Measurements from ENCODE around the gene DAGLB.
"Not testable (repeated sequence)": the region's sequence is repeated elsewhere in the genome, so short reads cannot be mapped to it uniquely, and the experiment has no call there.

Gene DAGLB

DNA sequence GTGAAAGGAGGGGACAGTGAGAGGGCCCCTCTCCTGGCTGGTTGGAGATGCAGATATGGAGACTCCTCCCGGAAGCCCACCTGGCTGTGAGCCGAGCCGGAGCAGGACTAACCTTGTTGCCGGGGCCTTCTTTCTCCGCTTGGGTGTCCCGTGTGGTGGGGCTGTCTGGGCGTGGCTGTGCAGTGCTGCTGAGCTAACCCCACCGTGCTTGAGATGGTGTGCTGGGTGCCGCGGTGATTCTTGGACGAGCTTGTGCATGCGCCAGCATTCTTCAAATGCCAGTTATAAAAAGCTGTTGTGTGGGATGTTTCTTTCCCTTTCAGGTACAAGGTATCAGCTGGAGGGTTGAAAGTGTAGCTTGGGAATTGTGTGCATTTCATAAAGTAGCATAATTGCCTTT, 48.8 kb downstream of the DAGLB start:
- no peak for DNase-seq (ENCODE audit: low spot score)

GRCh38 chr7:6397759-6398495, 49.8 kb downstream of the DAGLB start:
- not testable (repeated sequence) for DNase-seq (ENCODE audit: low spot score)

DNA sequence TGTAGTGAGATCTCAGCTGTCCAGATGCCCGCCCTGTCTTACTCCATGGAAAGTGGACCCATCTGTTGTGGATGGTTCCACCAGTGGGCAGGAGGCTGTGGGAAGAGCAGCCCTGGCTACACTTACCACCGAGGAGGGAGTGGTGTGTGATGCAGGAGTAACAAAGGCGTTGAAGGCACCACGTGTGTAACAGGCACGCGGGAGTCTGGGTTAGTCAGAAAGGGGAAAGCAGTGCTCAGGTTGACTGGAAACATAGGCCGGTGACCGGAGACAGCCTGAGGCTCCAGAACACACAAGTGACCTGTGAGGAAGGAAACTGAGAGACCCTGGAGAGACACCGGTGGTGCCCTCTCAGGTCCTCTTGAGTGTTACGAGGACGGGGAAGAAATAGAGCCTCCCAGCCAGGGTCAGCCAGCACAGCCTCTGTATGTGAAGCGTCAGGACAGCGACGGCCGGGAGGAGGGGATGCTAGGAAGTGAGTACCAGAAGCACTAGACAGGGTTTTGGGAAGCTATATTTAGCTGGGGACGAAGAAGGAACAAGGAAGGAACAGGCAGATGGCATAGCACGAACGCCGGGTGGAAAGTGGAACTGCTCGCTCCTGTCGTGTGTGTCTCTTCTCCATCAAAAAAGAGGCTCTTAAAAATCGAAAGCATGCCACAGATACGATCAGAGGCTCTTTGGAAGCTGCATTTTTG, 51.7 kb downstream of the DAGLB start:
- DNase-seq (ENCODE audit: low spot score), result no peak

DNA sequence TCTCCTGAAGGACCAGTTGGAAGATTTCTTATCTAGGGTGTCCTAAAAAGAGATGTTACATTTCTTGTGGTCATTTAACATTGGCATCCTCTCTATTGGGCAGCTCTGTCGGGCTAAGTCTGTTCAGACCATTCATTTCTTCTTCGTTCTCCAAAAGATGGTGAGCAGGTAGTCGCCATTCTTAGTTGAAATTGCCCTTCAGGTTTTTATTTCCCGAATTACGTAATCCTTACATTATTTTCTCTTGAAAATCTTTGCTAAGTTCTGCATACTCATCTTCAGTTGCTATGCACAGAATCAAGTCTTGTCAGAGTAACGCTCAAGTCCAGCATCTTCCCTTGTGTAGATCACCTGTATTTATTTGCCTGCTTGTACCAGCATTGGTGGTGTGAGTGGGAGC, 53.6 kb downstream of the DAGLB start:
- DNase-seq (ENCODE audit: low spot score), result no peak

- DNase-seq (ENCODE audit: low spot score), result no peak
These were observed 54.1 kb downstream of the DAGLB start for GRCh38 chr7:6393667-6394056.

GRCh38 chr7:6392712-6393666, 54.8 kb downstream of the DAGLB start:
- no peak for DNase-seq (ENCODE audit: low spot score)

GRCh38 chr7:6389728-6390127, 58.0 kb downstream of the DAGLB start:
- no peak for DNase-seq (ENCODE audit: low spot score)

DNA sequence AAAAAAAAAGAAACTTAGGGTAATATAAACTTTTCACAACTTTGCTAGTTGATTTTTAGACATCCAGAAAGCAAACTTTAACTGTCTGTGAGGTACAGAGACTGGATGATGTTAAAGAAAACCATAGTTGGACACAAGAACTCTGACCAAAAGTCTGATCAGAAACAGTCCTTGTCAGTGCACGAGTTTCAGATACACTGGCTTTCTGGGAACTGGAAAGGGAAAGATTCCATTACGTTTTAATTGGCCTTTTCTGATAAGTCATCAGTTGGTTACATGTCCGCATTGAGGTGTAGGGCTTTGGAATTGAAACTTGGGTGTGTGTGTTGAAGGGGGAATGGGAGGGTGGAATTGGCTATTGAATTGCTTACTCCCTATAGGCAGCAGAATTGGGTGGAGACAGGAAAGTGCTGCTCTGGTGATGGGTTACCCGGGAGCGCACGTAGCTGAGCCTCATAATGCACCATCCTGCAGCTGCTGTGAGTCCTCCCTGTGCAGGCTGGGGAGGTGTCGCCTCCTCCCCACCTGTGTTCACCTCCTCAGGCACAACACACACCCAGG, 59.9 kb downstream of the DAGLB start:
- DNase-seq (ENCODE audit: low spot score), result no peak

DNA sequence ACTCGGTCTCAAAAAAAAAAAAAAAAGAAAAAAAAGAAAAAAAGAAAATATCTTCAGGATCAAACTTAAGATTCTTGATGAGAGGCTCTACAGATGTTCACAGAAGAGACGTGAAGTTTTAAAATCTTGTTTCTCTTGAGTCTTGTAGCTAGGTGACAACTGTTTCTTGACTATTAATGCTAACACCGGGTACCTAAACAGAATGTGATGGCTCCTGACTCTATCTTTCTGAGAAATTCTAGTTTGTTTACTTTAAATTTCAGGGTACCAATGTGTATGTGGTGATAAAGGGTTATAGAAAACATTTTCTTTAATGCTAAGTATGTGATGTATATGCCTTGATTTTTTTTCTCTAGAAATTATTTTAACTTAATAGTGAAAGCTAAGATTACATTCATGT, 61.0 kb downstream of the DAGLB start:
- DNase-seq (ENCODE audit: low spot score), result no peak

DNA sequence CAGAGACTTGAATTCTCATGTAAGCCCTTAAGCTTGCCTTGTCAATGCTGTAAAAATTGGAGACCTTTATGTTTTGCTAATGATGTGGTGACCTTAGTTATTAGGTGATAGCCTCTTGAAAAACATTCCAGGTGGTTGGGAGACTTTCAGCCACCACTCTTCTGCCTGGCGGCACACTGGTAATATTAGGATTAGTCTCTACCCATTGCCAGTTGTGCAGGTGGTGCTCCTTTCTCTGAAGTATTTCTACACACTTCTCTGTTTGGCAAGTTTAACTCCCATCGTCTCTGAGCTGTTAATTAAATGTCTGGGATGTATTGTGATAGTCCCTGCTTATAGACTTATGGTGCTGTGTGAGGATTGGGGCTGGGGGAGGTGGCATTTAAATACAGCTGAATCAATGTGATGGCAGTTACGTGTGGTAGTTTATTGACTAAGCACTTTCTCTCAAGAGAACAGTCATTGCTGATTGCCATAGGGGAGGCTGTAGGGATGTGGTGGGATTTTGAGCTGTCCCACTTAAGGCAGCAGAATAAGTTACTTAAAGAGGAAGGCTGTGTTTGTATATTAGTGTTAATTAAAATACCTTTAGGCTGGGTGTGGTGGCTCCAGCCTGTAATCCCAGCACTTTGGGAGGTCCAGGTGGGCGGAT, 61.7 kb downstream of the DAGLB start:
- no peak for DNase-seq (ENCODE audit: low spot score)

- DNase-seq (ENCODE audit: low spot score), result no peak
These were observed 62.5 kb downstream of the DAGLB start for GRCh38 chr7:6385110-6385781.

DNA sequence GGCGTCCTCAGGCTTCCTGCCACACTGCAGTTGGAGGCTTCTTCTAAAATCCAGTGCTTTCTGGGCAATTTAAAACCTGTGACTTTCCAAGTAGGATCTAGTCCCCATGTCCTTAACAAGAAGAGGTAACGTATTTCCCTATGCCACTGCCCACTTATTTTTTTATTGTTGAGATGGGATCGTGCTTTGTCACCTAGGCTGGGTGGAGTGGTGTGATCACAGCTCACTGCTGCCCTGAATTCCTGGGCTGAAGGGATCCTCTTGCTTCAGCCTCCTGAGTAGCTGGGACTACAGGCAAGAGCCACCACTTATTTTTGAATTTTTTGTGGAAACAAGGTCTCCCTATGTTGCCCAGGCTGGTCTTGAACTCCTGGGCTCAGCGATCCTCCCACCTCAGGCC, 63.4 kb downstream of the DAGLB start:
- no peak for DNase-seq (ENCODE audit: low spot score)

GRCh38 chr7:6382817-6383216, 64.9 kb downstream of the DAGLB start:
- DNase-seq (ENCODE audit: low spot score), result no peak

DNA sequence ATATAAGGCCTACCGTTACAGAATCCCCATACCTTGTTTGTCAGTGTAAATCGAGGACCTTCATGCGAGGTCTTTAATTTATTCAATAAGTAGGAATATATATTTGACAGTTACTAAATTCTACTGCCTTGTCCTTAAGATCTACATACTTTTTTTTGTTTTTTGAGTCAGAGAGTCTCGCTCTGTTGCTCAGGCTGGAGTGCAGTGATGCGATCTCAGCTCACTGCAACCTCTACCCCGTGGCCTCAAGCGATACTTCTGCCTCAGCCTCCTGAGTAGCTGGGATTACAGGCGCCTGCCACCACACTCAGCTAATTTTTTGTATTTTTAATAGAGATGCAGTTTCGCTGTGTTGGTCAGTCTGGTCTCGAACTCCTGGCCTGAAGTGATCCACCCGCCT, 65.9 kb downstream of the DAGLB start:
- not testable (repeated sequence) for DNase-seq (ENCODE audit: low spot score)

DNA sequence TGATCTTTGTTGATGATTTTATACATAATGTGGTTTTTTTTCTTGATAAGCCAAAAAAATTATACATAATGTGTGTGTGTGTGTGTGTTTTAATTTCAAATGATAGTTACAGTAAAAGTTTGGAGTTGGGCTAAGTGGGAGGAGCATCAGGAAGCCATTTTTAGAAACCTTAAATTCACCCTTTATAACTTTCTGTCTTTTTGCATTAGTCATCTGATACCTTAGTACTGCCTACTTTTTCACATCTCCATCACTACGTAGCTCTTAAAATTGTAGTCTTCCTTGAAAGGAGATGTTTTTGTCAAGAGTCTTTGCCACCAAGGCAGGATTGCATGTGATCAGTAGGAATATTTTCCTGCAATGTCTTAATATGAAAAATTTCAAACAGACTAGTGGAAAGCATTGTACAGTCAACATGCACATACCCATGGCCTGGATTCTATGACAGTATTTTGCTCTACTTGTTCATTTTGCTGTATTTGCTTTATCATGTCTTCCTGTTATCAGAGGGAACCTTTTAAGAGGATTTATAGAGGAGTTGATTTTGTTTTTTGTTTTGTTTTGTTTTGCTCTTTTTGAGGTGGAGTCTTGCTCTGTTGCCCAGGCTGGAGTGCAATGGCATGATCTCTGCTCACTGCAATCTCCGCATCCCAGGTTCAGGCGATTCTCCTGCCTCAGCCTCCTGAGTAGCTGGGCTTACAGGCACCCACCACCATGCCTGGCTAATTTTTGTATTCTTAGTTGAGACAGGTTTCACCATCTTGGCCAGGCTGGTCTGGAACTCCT, 67.3 kb downstream of the DAGLB start:
- DNase-seq (ENCODE audit: low spot score), result no peak

DNA sequence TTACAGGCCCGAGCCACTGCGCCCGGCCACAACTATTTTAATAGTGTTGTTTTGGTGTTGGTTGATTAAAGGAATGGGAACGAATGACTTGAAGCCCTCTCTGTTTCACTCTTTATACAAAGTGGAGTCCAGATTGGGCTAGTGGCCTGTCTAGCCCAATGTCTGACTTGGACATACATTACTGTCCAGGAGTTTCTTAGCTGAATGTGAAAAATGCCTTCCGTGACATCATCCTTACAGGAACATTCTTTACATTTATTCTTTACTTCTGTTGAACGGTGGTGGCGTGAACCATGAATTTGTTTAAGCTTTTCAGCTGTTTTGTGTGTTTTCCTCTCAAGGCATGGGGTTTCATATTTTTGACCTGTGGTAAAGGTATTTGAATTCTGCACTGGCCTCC, 67.9 kb downstream of the DAGLB start:
- no peak for DNase-seq (ENCODE audit: low spot score)

DNA sequence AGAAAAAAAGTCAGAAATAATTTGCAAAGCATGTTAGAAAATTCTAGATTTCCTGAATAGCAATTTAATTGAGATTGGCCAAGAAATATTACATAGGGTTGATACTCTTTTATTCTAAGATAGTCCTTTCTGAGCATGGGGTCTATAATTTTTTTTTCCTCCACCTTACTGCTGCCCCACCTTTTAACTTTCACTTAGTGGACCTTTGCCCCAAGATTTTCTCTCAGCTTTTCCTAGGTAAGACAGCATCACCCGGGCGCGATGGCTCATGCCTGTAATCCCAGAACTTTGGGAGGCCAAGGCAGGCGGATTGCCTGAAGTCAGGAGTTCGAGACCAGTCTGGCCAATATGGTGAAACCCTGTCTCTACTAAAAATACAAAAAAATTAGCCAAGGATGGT, 69.2 kb downstream of the DAGLB start:
- DNase-seq (ENCODE audit: low spot score), result not testable (repeated sequence)

DNA sequence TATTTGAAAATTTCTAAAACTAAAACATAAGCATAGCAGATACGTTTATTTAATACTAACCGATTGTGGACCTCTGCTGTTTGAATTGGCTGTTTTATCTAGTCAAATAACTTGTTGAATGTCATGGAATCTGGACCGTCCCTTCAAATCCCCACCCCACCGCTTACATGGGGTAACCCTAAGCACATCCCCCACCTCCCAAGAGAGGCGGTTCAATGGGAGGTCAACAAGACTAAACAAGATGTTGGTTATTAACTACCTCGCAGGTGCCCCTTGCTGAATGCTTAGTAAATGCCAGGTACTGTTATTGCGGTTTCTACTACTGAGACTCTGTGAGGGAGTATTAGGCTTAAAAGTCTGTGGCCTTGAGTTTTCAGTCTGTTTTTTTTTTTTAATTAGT, 70.9 kb downstream of the DAGLB start:
- peak; percentile 0 for DNase-seq (ENCODE audit: low spot score)

GRCh38 chr7:6375348-6376101, 72.2 kb downstream of the DAGLB start:
- DNase-seq (ENCODE audit: low spot score), result peak; percentile 3

All from iPS-NIHi11 (cell line).